ENCODE results near the gene ZNF738.

Gene ZNF738

GRCh38 chr19:21383980-21384582, 25.3 kb downstream of the ZNF738 start:
- no peak overlapping the region for H3K4me3 ChIP-seq (ENCODE audit: low read length)
- peak; percentile 53; the same call in 1 of the 2 replicates for TF ChIP-seq ZNF274 (IDR thresholded peaks at IDR 0.05; ENCODE audit: low read depth, low read length)

- TF ChIP-seq ZNF274 (IDR thresholded peaks at IDR 0.05; ENCODE audit: low read depth, low read length): no peak
- no peak overlapping the region for H3K4me3 ChIP-seq (ENCODE audit: low read length)
These were observed 37.3 kb downstream of the ZNF738 start for GRCh38 chr19:21396121-21396520.

- no peak for TF ChIP-seq ZNF274 (IDR thresholded peaks at IDR 0.05; ENCODE audit: low read depth, low read length)
These were observed 38.2 kb downstream of the ZNF738 start, which contains the start of gene ZNF493 for GRCh38 chr19:21396893-21397572. Gene ZNF493 (plus strand): TSS chr19:21397133. CDS start chr19:21397238, 105 bp downstream.

GRCh38 chr19:21398851-21399250, 40.1 kb downstream of the ZNF738 start:
- no peak overlapping the region for H3K4me3 ChIP-seq (ENCODE audit: low read length)
- no peak for TF ChIP-seq ZNF274 (IDR thresholded peaks at IDR 0.05; ENCODE audit: low read depth, low read length)

More at GRCh38 chr19:21396893-21397572, 38.2 kb downstream of the ZNF738 start, which contains the start of gene ZNF493:
- peak within 1 kb of the TSS; percentile 70 for H3K4me3 ChIP-seq (ENCODE audit: low read length)

- H3K4me3 ChIP-seq (ENCODE audit: low read length): no peak overlapping the region
- TF ChIP-seq ZNF274 (IDR thresholded peaks at IDR 0.05; ENCODE audit: low read depth, low read length): no peak
These were observed 43.6 kb downstream of the ZNF738 start for GRCh38 chr19:21402303-21402985.

- H3K4me3 ChIP-seq (ENCODE audit: low read length): no peak overlapping the region
- TF ChIP-seq ZNF274 (IDR thresholded peaks at IDR 0.05; ENCODE audit: low read depth, low read length): no peak
These were observed 51.4 kb downstream of the ZNF738 start for GRCh38 chr19:21410166-21410565.

GRCh38 chr19:21422244-21422643, 63.4 kb downstream of the ZNF738 start:
- H3K4me3 ChIP-seq (ENCODE audit: low read length): no peak overlapping the region
- no peak for TF ChIP-seq ZNF274 (IDR thresholded peaks at IDR 0.05; ENCODE audit: low read depth, low read length)

GRCh38 chr19:21423057-21424041, 64.5 kb downstream of the ZNF738 start:
- TF ChIP-seq ZNF274 (IDR thresholded peaks at IDR 0.05; ENCODE audit: low read depth, low read length): peak; percentile 43
- H3K4me3 ChIP-seq (ENCODE audit: low read length): no peak overlapping the region

All from GM08714 (cell line).